NCI-H146 (cell line): ENCODE data around the gene HIVEP2.

ENCODE experiments used
- DNase-seq: peaks from one replicate; lab custom pipeline; 2025; lab: John Stamatoyannopoulos, UW

HIVEP2 gene

GRCh38 chr6:142887517-142887916, 57.5 kb downstream of the HIVEP2 start:
- no peak for DNase-seq

- no peak for DNase-seq
These were observed 58.4 kb downstream of the HIVEP2 start for GRCh38 chr6:142886431-142887170.

GRCh38 chr6:142885182-142885867, 59.7 kb downstream of the HIVEP2 start:
- no peak for DNase-seq

- DNase-seq, result no peak
These were observed 60.6 kb downstream of the HIVEP2 start for GRCh38 chr6:142884214-142885035.

GRCh38 chr6:142883011-142883410, 62.0 kb downstream of the HIVEP2 start:
- no peak for DNase-seq

- DNase-seq, result no peak
These were observed 63.2 kb downstream of the HIVEP2 start for GRCh38 chr6:142881761-142882160.

- no peak for DNase-seq
These were observed 63.7 kb downstream of the HIVEP2 start for GRCh38 chr6:142881290-142881689.

GRCh38 chr6:142880201-142880600, 64.8 kb downstream of the HIVEP2 start:
- no peak for DNase-seq

GRCh38 chr6:142879527-142879926, 65.4 kb downstream of the HIVEP2 start:
- DNase-seq, result no peak

- DNase-seq, result no peak
These were observed 65.9 kb downstream of the HIVEP2 start for GRCh38 chr6:142879076-142879475.

- DNase-seq, result no peak
These were observed 66.6 kb downstream of the HIVEP2 start for GRCh38 chr6:142878407-142878806.

GRCh38 chr6:142874676-142875075, 70.3 kb downstream of the HIVEP2 start:
- no peak for DNase-seq

- DNase-seq, result no peak
These were observed 72.6 kb downstream of the HIVEP2 start for GRCh38 chr6:142872376-142872775.

- DNase-seq, result no peak
These were observed 73.1 kb downstream of the HIVEP2 start for GRCh38 chr6:142871910-142872331.

GRCh38 chr6:142870787-142871415, 74.1 kb downstream of the HIVEP2 start:
- DNase-seq, result no peak

GRCh38 chr6:142868917-142869316, 76.1 kb downstream of the HIVEP2 start:
- no peak for DNase-seq

GRCh38 chr6:142867988-142868812, 76.8 kb downstream of the HIVEP2 start:
- DNase-seq, result no peak

- DNase-seq, result no peak
These were observed 77.6 kb downstream of the HIVEP2 start for GRCh38 chr6:142867355-142867801.

GRCh38 chr6:142863981-142864380, 81.0 kb downstream of the HIVEP2 start:
- DNase-seq, result no peak

GRCh38 chr6:142861711-142862110, 83.3 kb downstream of the HIVEP2 start:
- no peak for DNase-seq

- no peak for DNase-seq
These were observed 84.5 kb downstream of the HIVEP2 start for GRCh38 chr6:142860498-142860897.
